GM21737 (cell line): ENCODE results near the gene UBTD1.
"Not testable (repeated sequence)": the region's sequence is repeated elsewhere in the genome, so short reads cannot be mapped to it uniquely, and the experiment has no call there.

ENCODE experiments used
- ATAC-seq: cut with Tn5 transposase; IDR thresholded peaks from one replicate; pipeline ENCODE4 v1.9.1; 2021; ENCODE audit warnings: mild to moderate bottlenecking, moderate library complexity; ENCODE audit not compliant: unreplicated experiment

UBTD1 gene

GRCh38 chr10:97498841-97499560 is at the start of gene UBTD1:
Gene UBTD1 (plus strand): TSS chr10:97498924. CDS start chr10:97499204, 280 bp downstream.
- peak; percentile 2 for ATAC-seq

- ATAC-seq, result no peak
These were observed 47.9 kb upstream of the UBTD1 start for GRCh38 chr10:97450828-97451227.

- ATAC-seq, result no peak
These were observed 47.1 kb upstream of the UBTD1 start for GRCh38 chr10:97451605-97452004.

GRCh38 chr10:97452352-97452751 is 46.4 kb upstream of the UBTD1 start:
- no peak for ATAC-seq

- no peak for ATAC-seq
These were observed 44.2 kb upstream of the UBTD1 start for GRCh38 chr10:97454330-97455036.

- ATAC-seq, result no peak
These were observed 42.6 kb upstream of the UBTD1 start for GRCh38 chr10:97456034-97456685.

- no peak for ATAC-seq
These were observed 42.0 kb upstream of the UBTD1 start for GRCh38 chr10:97456686-97457065.

GRCh38 chr10:97459111-97459510 is 39.6 kb upstream of the UBTD1 start:
- no peak for ATAC-seq

GRCh38 chr10:97459933-97460332 is 38.8 kb upstream of the UBTD1 start:
- ATAC-seq, result no peak

GRCh38 chr10:97462309-97462708 is 36.4 kb upstream of the UBTD1 start:
- no peak for ATAC-seq

GRCh38 chr10:97463363-97464132 is 35.2 kb upstream of the UBTD1 start:
- ATAC-seq, result no peak

GRCh38 chr10:97464226-97464625 is 34.5 kb upstream of the UBTD1 start:
- ATAC-seq, result no peak

- ATAC-seq, result no peak
These were observed 32.7 kb upstream of the UBTD1 start for GRCh38 chr10:97465982-97466381.

GRCh38 chr10:97466755-97467154 is 32.0 kb upstream of the UBTD1 start:
- ATAC-seq, result no peak

- no peak for ATAC-seq
These were observed 30.6 kb upstream of the UBTD1 start for GRCh38 chr10:97468162-97468561.

- not testable (repeated sequence) for ATAC-seq
These were observed 29.9 kb upstream of the UBTD1 start for GRCh38 chr10:97468781-97469180.

GRCh38 chr10:97474918-97475317 is 23.8 kb upstream of the UBTD1 start:
- ATAC-seq, result no peak

- no peak for ATAC-seq
These were observed 22.7 kb upstream of the UBTD1 start for GRCh38 chr10:97475936-97476594.

- ATAC-seq, result not testable (repeated sequence)
These were observed 19.3 kb upstream of the UBTD1 start for GRCh38 chr10:97479410-97479809.

- no peak for ATAC-seq
These were observed 18.8 kb upstream of the UBTD1 start for GRCh38 chr10:97479939-97480338.

GRCh38 chr10:97481071-97481470 is 17.7 kb upstream of the UBTD1 start:
- ATAC-seq, result no peak
